Measurements from ENCODE around the gene GRK7.

DNA sequence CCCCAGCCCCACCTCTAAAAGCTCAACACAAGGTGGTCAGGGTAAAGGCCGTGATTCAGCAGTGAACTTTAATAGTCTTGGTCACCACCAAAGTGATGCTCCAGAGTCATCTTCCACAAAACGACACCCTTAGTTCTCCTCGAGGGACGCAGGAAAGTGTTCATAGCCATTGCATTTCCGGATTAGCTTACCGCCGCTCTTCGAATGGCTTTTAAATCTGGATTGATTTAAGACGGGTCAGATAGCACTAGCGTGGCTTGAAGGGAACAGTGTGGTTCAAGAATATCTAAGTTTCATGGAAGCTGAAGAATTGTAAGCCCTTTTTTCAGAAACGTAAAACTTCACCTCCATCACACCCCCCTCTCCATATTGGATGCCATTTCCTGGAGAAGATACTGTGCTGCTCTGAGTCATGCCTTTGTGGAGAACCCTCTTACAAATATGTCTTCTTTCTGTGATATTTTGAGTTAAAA lies 24.3 kb upstream of the GRK7 start:
- TF ChIP-seq, protein P1, sequence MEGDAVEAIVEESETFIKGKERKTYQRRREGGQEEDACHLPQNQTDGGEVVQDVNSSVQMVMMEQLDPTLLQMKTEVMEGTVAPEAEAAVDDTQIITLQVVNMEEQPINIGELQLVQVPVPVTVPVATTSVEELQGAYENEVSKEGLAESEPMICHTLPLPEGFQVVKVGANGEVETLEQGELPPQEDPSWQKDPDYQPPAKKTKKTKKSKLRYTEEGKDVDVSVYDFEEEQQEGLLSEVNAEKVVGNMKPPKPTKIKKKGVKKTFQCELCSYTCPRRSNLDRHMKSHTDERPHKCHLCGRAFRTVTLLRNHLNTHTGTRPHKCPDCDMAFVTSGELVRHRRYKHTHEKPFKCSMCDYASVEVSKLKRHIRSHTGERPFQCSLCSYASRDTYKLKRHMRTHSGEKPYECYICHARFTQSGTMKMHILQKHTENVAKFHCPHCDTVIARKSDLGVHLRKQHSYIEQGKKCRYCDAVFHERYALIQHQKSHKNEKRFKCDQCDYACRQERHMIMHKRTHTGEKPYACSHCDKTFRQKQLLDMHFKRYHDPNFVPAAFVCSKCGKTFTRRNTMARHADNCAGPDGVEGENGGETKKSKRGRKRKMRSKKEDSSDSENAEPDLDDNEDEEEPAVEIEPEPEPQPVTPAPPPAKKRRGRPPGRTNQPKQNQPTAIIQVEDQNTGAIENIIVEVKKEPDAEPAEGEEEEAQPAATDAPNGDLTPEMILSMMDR (IDR thresholded peaks at IDR 0.05; ENCODE audit: low read length): no peak
- TF ChIP-seq EZH2 (IDR thresholded peaks at IDR 0.05; ENCODE audit: borderline replicate concordance, low read length): no peak

Measured in OCI-LY1 (cell line).